NCI-H2171 treated with DMSO at 0.1 percent for 48 hours (cell line): ENCODE results near the gene SEMA3F.

Experiments used
- DNase-seq: peaks from one replicate; lab custom pipeline; 2025; lab: John Stamatoyannopoulos, UW

SEMA3F gene

GRCh38 chr3:50132421-50133282 is 22.5 kb upstream of the SEMA3F start:
- no peak for DNase-seq

GRCh38 chr3:50133283-50133615 is 21.9 kb upstream of the SEMA3F start:
- DNase-seq, result no peak

DNA sequence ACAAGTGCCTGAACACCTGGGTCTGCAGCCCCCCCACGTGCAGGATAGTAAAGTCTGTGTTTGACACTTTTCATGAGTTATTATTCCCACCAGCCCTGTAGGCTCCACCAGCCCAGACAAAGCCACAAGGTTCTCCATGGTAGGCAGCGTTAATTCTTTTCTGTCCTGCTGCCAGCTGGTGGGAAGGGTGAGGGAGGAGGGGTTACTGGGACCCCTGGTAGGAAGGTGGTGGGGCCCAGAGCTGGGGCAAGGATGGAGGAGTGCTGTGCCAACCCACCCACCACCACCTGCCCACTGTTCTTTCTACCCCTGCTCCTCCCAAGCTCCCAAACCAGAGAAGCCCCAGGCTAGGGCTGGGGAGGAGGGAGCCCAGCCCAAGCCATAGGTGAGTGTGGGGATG is 20.8 kb upstream of the SEMA3F start:
- DNase-seq, result no peak

- no peak for DNase-seq
Measured at GRCh38 chr3:50135964-50136363, 19.2 kb upstream of the SEMA3F start.

- DNase-seq, result peak; percentile 16
Measured at GRCh38 chr3:50136714-50137405, 18.3 kb upstream of the SEMA3F start.

- DNase-seq, result no peak
Measured at GRCh38 chr3:50137531-50137930, 17.6 kb upstream of the SEMA3F start.

DNA sequence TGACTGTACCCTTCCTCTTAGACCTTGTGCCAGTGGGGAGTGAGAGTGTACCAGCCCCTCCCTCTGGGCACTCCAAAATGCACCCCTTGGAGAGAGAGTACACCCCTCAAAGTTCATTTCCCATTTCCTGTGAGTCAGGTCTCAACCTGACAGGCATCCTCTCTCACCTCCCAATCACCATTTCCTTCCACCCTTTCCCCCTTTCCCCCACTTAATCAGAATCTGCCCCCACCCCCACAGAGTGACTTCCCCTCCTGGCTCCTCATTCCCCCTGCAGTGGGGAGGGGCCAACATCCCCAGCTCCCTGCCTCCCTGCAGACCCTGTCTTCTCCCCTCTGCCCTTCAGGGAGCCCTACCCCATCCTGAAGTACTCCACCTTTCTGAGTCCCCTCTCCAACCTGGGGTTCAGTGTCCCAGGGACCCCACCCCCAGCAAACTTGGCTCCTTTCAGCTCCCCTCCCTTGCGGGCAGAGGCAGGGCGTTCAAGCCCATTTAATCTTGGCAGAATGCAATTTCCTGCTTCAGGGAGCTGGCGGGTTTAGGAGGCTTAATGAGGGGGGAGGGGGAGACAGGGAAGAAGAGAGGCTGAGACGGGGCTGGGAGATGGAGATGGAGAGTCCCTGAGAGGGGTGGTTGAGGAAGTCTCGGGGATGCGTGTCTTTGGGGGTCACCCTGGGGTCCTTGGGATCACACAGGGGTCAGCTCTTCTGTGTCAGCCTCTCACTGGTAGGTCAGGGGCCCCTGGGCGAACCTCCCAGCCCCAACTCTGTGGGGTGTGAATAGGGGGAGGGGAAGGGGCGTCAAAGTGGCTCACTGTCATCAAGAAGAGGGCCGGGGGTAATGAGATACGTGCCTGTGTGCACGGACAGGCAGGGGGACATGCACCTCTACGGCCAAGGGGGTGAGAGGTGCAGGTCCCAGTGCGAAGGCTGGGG is 16.6 kb upstream of the SEMA3F start:
- DNase-seq, result peak; percentile 47

- peak; percentile 25 for DNase-seq
Measured at GRCh38 chr3:50139308-50139707, 15.8 kb upstream of the SEMA3F start.

GRCh38 chr3:50139718-50140423 is 15.3 kb upstream of the SEMA3F start:
- DNase-seq, result peak; percentile 63

DNA sequence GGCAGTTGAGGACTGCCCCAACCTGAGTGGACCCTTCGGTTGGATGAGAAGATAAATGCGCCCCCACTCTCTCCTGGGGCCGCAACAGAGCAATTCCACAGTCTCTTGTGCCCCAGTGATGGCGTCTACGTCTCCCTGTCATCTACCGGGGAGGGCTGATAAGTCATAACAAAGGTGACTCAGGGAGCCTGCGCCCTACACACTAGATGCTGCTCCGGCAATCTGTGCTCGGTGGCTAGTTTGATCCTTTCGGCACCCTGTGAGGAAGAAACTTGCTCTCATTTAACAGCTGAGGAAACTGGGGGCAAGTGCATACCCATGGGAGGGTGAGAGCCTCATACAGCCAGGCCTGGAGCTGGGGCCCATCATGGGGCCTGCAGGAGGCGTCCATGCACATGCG is 14.1 kb upstream of the SEMA3F start:
- DNase-seq, result no peak

DNA sequence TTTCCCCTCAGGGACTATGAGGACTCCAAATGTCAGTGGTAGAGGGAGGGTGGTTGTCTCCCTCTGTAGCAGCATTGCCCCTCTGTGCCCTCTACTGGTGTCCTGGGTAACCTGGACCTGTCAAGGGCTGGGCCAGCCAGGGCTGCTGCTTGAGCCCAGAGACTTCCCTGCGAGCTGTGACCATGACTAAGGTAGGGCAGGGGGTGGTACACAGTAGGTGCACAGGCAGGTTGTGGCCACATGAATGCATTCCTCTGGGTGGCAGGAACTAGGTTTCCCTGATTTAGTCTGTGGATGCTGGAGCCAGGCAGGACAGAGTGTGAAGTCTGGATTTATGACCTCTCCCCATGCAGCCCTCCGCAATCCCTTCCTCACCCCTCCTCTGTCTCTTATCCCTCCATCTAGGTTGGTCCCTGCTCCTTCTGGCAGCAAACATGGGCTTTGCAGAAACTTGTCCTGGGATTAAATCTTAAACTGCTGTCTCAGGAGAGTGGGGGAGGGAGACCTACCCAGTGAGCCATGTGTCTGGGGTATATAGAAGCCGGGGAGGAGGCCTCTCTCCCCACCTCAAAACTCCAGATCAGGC is 8.7 kb upstream of the SEMA3F start:
- DNase-seq, result peak; percentile 65

GRCh38 chr3:50147016-50147415 is 8.1 kb upstream of the SEMA3F start:
- no peak for DNase-seq

DNA sequence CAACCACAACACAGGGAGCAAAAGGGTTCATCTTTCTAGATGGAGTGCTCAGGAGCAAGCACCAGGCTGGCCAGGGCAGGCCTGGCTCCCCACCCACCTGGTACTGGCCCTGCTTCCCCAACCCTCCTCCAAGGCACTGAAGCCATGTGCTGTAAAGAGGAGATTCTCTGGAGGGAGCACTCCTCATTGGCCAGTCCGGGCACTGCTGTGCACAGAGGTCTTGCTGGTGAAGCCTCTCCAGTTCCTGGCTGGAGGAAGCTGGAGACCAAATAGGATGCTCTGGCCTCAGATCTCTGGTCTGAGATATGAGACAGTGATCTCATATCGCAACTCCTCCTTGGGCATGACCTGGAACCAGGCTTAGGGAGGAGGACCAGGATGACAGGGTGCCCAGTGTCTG is 7.7 kb upstream of the SEMA3F start:
- DNase-seq, result no peak

- DNase-seq, result no peak
Measured at GRCh38 chr3:50147861-50148260, 7.3 kb upstream of the SEMA3F start.

GRCh38 chr3:50150404-50150750 is 4.7 kb upstream of the SEMA3F start:
- no peak for DNase-seq

GRCh38 chr3:50150863-50151686 is 4.0 kb upstream of the SEMA3F start:
- DNase-seq, result peak; percentile 88

- DNase-seq, result no peak
Measured at GRCh38 chr3:50151728-50152127, 3.4 kb upstream of the SEMA3F start.

GRCh38 chr3:50153782-50154475 is 1.2 kb upstream of the SEMA3F start:
- no peak for DNase-seq

DNA sequence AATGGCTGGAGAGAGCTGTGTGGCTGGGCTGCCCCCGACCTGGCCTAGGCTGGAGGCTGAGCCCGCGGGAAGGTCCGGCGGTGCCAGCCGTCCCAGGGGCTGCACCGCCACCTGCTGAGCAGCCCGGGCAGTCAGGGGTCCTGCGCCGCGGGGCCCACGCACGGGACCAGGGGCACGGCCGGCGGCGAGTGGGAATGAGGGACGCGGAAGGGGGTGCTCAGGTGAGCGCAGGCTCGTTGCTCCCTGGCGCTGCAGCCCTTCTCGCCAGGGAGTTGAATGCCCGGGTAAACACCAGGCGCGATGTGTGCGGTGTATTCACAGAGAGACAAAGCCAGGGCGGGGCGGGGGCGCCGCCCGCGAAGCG is 666 bp upstream of the SEMA3F start:
- no peak for DNase-seq

DNA sequence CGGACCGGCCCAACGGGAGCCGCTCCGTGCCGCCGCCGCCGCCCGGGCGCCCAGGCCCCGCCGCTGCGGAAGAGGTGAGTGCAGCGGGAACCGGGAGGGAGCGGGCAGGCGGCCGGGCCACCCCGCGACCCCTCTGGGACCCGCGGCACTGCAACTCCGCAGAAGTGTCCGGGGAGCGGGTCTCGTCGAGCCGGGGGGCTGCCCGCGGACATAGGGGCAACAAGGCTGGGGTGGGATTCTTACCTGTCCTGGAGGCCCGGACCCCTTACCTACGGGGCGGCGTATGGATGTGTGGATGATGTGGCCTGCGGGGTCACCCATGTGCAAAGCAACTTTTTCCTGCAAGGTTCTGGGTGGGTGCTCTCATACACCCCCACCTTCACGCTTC is 361 bp downstream of the SEMA3F start:
- DNase-seq, result no peak
